ACC112 (cell line): ENCODE results near the gene SRSF9.
"Not testable (repeated sequence)": the region's sequence is repeated elsewhere in the genome, so short reads cannot be mapped to it uniquely, and the experiment has no call there.

Experiments used
- H2AFZ ChIP-seq: fragments of 200-600 bp; sonication (generic); one replicate; pipeline ENCODE4 v1.6.0; 2017; ENCODE audit warnings: antibody characterized with exemption, low read length; ENCODE audit not compliant: unreplicated experiment
- H3K27ac ChIP-seq: fragments of 200-600 bp; sonication (generic); 2 replicates; pipeline ENCODE4 v1.5.1; 2014; ENCODE audit warnings: low read depth, mild to moderate bottlenecking, antibody characterized with exemption, low read length, moderate library complexity
- H3K27me3 ChIP-seq: fragments of 200-600 bp; sonication (generic); 2 replicates; pipeline ENCODE4 v1.6.1; 2014; ENCODE audit warnings: mild to moderate bottlenecking, antibody characterized with exemption, low read length, moderate library complexity, mixed read lengths; ENCODE audit not compliant: insufficient read depth
- H3K36me3 ChIP-seq: fragments of 200-600 bp; sonication (generic); 2 replicates; pipeline ENCODE4 v1.6.1; 2016; ENCODE audit warnings: mild to moderate bottlenecking, antibody characterized with exemption, low read length, moderate library complexity, mixed read lengths; ENCODE audit not compliant: insufficient read depth
- H3K4me1 ChIP-seq: fragments of 200-600 bp; sonication (generic); one replicate; pipeline ENCODE4 v1.6.1; 2016; ENCODE audit warnings: low read length, mixed read lengths; ENCODE audit not compliant: insufficient read depth, unreplicated experiment, control insufficient read depth
- H3K4me3 ChIP-seq: fragments of 200-600 bp; sonication (generic); 2 replicates; pipeline ENCODE4 v1.5.1; 2014; ENCODE audit warnings: mild to moderate bottlenecking, low read depth, low read length
- H3K79me2 ChIP-seq: fragments of 200-600 bp; sonication (generic); one replicate; pipeline ENCODE4 v1.6.0; 2016; ENCODE audit warnings: low read length; ENCODE audit not compliant: control insufficient read depth, unreplicated experiment, insufficient read depth

SRSF9 gene

GRCh38 chr12:120453060-120453750, 16.3 kb downstream of the SRSF9 start:
- Histone ChIP-seq H3K79me2 (peaks cover 17% of the 10 kb centered on the region), H3K4me1 (no peaks in the 10 kb centered on the region), H3K27me3 (no peaks in the 10 kb centered on the region), H3K27ac (no peak overlapping the region), H3K4me3 (no peak overlapping the region), H3K36me3 (peaks cover 12% of the 10 kb centered on the region), H2AFZ (no peak overlapping the region)

GRCh38 chr12:120452524-120452923, 17.0 kb downstream of the SRSF9 start:
- H3K27ac ChIP-seq, H3K4me1 ChIP-seq, H2AFZ ChIP-seq, H3K27me3 ChIP-seq, H3K4me3 ChIP-seq: not testable (repeated sequence)
- Histone ChIP-seq H3K36me3 (peaks cover 12% of the 10 kb centered on the region), H3K79me2 (peaks cover 24% of the 10 kb centered on the region)

GRCh38 chr12:120447992-120448391, 21.6 kb downstream of the SRSF9 start:
- Histone ChIP-seq H2AFZ (no peak overlapping the region), H3K27me3 (no peaks in the 10 kb centered on the region), H3K4me1 (peaks cover 11% of the 10 kb centered on the region), H3K79me2 (peaks cover 58% of the 10 kb centered on the region), H3K27ac (no peak overlapping the region), H3K36me3 (peaks cover 12% of the 10 kb centered on the region), H3K4me3 (peak overlapping the region; percentile 85)

GRCh38 chr12:120446844-120447178, 22.7 kb downstream of the SRSF9 start:
- not testable (repeated sequence) for H3K27ac ChIP-seq, H3K27me3 ChIP-seq, H3K36me3 ChIP-seq, H2AFZ ChIP-seq
- Histone ChIP-seq H3K4me3 (peak overlapping the region; percentile 85), H3K79me2 (peaks cover 56% of the 10 kb centered on the region), H3K4me1 (peaks cover 11% of the 10 kb centered on the region)

GRCh38 chr12:120445911-120446843, 23.4 kb downstream of the SRSF9 start, which contains the start of the genes GATC and TRIAP1:
Gene GATC (plus strand): TSS chr12:120446444. CDS start chr12:120446481, 37 bp downstream.
Gene TRIAP1 (minus strand): TSS chr12:120446384. CDS start chr12:120446372, 12 bp downstream.
- peak within 1 kb of the TSS; percentile 27; the same call in 1 of the 2 replicates for H3K27ac ChIP-seq

GRCh38 chr12:120444676-120445075, 24.9 kb downstream of the SRSF9 start:
- Histone ChIP-seq H3K27ac (no peak overlapping the region), H2AFZ (no peak overlapping the region), H3K27me3 (no peaks in the 10 kb centered on the region), H3K36me3 (peaks cover 14% of the 10 kb centered on the region), H3K4me3 (peak overlapping the region; percentile 85), H3K79me2 (peaks cover 63% of the 10 kb centered on the region), H3K4me1 (peaks cover 13% of the 10 kb centered on the region)

More at GRCh38 chr12:120445911-120446843, 23.4 kb downstream of the SRSF9 start, which contains the start of the genes GATC and TRIAP1:
- no peaks in the 10 kb centered on the region for H3K27me3 ChIP-seq
- peaks cover 11% of the 10 kb centered on the region for H3K4me1 ChIP-seq
- H3K79me2 ChIP-seq: peaks cover 56% of the 10 kb centered on the region
- H3K36me3 ChIP-seq: peaks cover 11% of the 10 kb centered on the region
- peak within 1 kb of the TSS; percentile 85 for H3K4me3 ChIP-seq
- peak within 1 kb of the TSS; percentile 45 for H2AFZ ChIP-seq

- H3K4me1 ChIP-seq: peaks cover 9% of the 10 kb centered on the region
- peaks cover 44% of the 10 kb centered on the region for H3K79me2 ChIP-seq
- H3K4me3 ChIP-seq: peak overlapping the region; percentile 23
- no peak overlapping the region for H3K27ac ChIP-seq
- no peaks in the 10 kb centered on the region for H3K27me3 ChIP-seq
- peaks cover 14% of the 10 kb centered on the region for H3K36me3 ChIP-seq
- H2AFZ ChIP-seq: no peak overlapping the region
Observed at GRCh38 chr12:120439646-120440247, 29.8 kb downstream of the SRSF9 start.

GRCh38 chr12:120438495-120439198, 30.9 kb downstream of the SRSF9 start:
- peak overlapping the region; percentile 88 for H3K4me3 ChIP-seq
- peaks cover 34% of the 10 kb centered on the region for H3K79me2 ChIP-seq
- peaks cover 7% of the 10 kb centered on the region for H3K4me1 ChIP-seq
- H2AFZ ChIP-seq: peak overlapping the region; percentile 82
- H3K36me3 ChIP-seq: peaks cover 8% of the 10 kb centered on the region; the same call in 1 of the 2 replicates
- no peak overlapping the region for H3K27ac ChIP-seq
- no peaks in the 10 kb centered on the region for H3K27me3 ChIP-seq

- Histone ChIP-seq H3K79me2 (peaks cover 33% of the 10 kb centered on the region), H3K36me3 (peaks cover 8% of the 10 kb centered on the region; the same call in 1 of the 2 replicates), H3K4me3 (peak within 1 kb of the TSS; percentile 88), H2AFZ (peak within 1 kb of the TSS; percentile 82), H3K4me1 (peaks cover 7% of the 10 kb centered on the region), H3K27me3 (no peaks in the 10 kb centered on the region), H3K27ac (no peak within 1 kb of the TSS)
Observed at GRCh38 chr12:120437735-120438494, 31.6 kb downstream of the SRSF9 start, which contains the start of gene COX6A1. Gene COX6A1 (plus strand): TSS chr12:120438113. CDS start chr12:120438127, 14 bp downstream.
